T-helper 2 cell treated with Interferon-gamma antibody and Interleukin-4, amounts not matched to agents 5 μg/mL and 100 μg/mL, for 36 hours (primary cell): ENCODE data around the gene MRPS6.

ENCODE experiments used
- DNase-seq: peaks from one replicate; pipeline ENCODE4 v3.0.0; 2021; ENCODE audit warnings: low spot score
- H3K27ac Mint-ChIP-seq: one replicate; pipeline ENCODE4 v1.8.0; 2021; ENCODE audit warnings: mild to moderate bottlenecking, mixed read lengths
- H3K27me3 Mint-ChIP-seq: one replicate; pipeline ENCODE4 v1.8.0; 2021; ENCODE audit warnings: low read depth, mixed read lengths
- H3K36me3 Mint-ChIP-seq: one replicate; pipeline ENCODE4 v1.8.0; 2021; ENCODE audit warnings: low read depth, mixed read lengths
- H3K4me1 Mint-ChIP-seq: one replicate; pipeline ENCODE4 v1.8.0; 2021; ENCODE audit warnings: low read depth, mixed read lengths
- H3K4me3 Mint-ChIP-seq: one replicate; pipeline ENCODE4 v1.8.0; 2022; ENCODE audit warnings: mild to moderate bottlenecking, moderate library complexity, mixed read lengths
- H3K9me3 Mint-ChIP-seq: one replicate; pipeline ENCODE4 v1.8.0; 2021; ENCODE audit warnings: mixed read lengths

Gene MRPS6

DNA sequence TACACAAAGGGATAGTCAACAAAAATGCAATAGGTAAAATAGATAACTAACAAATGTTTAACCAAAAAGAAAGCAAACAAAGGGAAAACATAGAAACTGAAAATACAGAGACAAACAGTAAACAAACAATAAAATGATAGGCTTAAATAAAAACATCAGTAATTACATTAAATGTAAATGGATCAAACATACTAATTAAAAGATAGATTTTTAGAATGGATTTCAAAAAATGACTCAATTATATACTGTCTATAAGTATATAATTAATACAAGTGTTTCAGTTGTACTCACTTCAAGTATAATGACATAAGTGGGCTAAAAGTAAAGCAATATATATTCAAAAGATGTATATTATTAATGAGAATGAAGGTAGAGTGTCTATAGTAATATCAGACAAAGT lies 101.1 kb downstream of the MRPS6 start:
- H3K36me3 Mint-ChIP-seq = peaks cover 15% of the 10 kb centered on the region
- H3K4me1 Mint-ChIP-seq = peaks cover 5% of the 10 kb centered on the region
- H3K27me3 Mint-ChIP-seq = no peaks in the 10 kb centered on the region
- no peak overlapping the region for H3K27ac Mint-ChIP-seq
- no peak overlapping the region for H3K4me3 Mint-ChIP-seq
- peaks cover 61% of the 10 kb centered on the region for H3K9me3 Mint-ChIP-seq
- no peak for DNase-seq

DNA sequence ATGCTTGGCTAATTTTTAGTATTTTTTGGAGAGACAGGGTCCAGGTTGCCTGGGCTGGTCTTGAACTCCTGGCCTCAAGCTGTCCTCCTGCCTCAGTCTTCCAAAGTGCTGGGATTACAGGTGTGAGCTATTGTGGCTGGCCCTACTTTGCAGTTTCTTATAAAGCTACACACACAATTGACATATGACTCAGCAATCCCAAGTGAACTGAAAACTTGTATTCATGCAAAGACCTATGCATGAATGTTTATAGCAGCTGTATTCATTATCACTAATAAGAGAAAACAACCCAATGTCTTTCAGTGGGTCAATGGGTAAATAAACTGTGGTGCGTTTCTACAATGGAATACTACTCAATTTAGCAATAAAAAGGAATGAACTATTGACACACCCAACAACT lies 103.1 kb downstream of the MRPS6 start:
- Mint-ChIP-seq H3K36me3 (peaks cover 11% of the 10 kb centered on the region), H3K9me3 (peaks cover 45% of the 10 kb centered on the region), H3K4me1 (peaks cover 5% of the 10 kb centered on the region), H3K27ac (no peak overlapping the region), H3K27me3 (no peaks in the 10 kb centered on the region), H3K4me3 (no peak overlapping the region)
- no peak for DNase-seq

DNA sequence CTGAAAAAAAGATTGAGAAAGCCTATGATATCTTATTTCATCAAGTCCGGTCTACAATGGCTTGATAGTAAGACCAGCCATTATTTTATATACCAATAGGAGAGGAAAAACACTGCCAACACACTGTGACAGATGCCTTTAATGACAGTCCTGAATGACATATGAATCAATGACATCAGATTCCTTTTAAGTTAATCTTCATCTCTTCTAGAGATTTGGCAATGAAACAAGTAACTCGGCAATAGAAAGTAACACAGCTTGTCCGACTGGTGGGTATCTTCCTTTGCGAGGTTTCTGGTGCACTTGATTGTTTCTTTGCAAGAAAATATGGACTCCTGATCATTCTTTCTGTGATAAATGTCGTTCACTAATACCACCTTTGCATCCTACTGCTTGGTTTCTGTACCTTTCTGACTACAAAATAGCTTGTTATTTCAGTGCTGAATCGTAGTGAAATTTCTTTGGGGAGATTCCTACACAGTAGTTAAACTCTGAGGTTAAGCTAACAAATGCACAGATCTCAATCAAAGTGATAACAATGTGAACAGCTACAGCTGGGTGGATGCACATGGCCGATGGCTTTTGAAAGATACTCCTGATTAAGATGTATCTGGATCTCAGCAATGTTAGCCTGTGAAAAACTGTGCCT lies 104.7 kb downstream of the MRPS6 start:
- DNase-seq = no peak
- no peak overlapping the region for H3K4me3 Mint-ChIP-seq
- H3K27me3 Mint-ChIP-seq = no peaks in the 10 kb centered on the region
- peaks cover 36% of the 10 kb centered on the region for H3K9me3 Mint-ChIP-seq
- peaks cover 8% of the 10 kb centered on the region for H3K36me3 Mint-ChIP-seq
- no peak overlapping the region for H3K27ac Mint-ChIP-seq
- H3K4me1 Mint-ChIP-seq = peaks cover 5% of the 10 kb centered on the region

DNA sequence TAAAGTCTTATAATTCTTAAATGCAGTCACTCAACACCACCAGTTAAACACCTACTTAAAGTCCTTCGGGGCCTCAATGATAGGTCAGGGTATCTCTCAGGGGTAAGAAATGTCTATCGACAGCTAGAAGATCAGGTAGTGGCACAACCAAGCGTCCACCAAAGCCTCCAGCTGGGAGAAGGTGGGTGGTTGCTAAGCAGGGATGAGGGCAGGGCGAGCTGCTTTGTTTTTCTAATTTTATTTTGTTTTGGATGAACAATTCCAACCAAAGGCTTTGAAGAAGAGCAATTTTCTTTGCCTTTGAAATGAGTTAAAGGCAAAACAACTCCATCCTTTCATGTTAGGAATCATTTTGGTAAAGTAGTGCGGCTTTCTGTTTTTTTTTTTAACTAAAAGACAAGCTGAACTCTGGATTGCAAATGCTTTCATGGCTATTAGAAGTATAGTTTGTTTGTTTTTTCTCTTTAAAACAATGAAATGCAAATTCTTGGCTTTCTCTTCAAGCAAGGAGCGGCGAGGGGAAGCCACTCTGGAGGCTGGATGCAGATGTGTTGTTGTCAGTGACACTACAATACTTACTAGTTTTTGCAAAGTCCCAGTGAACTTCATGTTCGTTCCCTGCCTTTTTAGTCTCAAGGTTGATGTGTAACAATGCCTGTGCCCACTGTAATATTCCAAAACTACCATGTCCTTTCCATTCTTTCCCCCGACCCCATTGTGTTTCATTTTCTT lies 106.0 kb downstream of the MRPS6 start:
- Mint-ChIP-seq H3K4me3 (no peak overlapping the region), H3K9me3 (peaks cover 24% of the 10 kb centered on the region), H3K4me1 (peaks cover 5% of the 10 kb centered on the region), H3K27me3 (peaks cover 2% of the 10 kb centered on the region), H3K27ac (no peak overlapping the region), H3K36me3 (peaks cover 4% of the 10 kb centered on the region)
- DNase-seq = no peak

DNA sequence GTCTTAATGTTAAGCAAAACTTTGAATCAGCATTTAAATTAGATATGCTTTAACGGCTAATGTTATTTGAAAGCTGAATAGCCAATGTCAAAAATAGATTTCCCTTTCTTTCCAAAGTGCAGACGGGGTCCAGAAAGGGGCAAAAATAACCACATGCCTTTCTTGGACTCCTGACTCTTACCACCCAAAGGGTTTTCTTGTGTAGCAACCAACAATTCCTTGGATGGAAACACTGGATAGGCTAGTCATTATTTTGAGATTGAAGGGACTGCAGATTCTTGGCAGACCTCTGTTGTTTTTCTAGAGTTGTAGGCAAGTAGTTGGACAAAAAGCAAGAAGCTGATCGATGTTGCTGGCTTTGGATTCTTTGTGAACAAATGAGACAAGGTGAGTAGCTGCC lies 107.0 kb downstream of the MRPS6 start:
- Mint-ChIP-seq H3K27ac (no peak overlapping the region), H3K36me3 (peaks cover 5% of the 10 kb centered on the region), H3K27me3 (peaks cover 2% of the 10 kb centered on the region), H3K4me1 (peaks cover 5% of the 10 kb centered on the region), H3K4me3 (no peak overlapping the region), H3K9me3 (peaks cover 15% of the 10 kb centered on the region)
- no peak for DNase-seq

DNA sequence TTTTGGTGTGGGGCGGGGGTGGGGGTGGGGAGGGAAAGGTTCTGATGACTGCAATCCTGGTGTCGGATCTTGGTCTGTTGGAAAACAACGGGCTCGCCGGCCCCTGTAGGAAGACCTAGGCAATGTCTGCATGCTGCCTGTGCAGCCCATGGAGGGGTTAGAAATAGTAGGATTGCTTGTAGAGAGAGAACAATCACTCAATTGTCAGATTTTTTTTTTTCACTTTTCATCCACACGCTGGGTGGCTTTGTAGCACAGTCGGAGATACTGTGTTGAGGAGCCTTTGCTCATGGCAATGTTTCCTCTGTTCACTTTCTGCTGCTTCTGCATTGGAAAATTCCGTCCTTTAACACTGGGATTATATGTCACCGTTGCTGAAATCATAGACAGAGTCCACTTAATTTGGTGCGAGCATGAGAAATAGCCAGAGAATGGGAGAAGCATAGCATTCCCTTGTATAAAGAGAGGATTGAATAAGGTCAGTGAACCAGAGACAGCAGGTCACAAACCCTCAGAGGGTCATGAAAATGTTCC lies 107.5 kb downstream of the MRPS6 start:
- no peak for DNase-seq
- H3K27me3 Mint-ChIP-seq = peaks cover 2% of the 10 kb centered on the region
- peaks cover 5% of the 10 kb centered on the region for H3K4me1 Mint-ChIP-seq
- no peak overlapping the region for H3K27ac Mint-ChIP-seq
- peaks cover 5% of the 10 kb centered on the region for H3K36me3 Mint-ChIP-seq
- H3K9me3 Mint-ChIP-seq = peaks cover 11% of the 10 kb centered on the region
- no peak overlapping the region for H3K4me3 Mint-ChIP-seq

DNA sequence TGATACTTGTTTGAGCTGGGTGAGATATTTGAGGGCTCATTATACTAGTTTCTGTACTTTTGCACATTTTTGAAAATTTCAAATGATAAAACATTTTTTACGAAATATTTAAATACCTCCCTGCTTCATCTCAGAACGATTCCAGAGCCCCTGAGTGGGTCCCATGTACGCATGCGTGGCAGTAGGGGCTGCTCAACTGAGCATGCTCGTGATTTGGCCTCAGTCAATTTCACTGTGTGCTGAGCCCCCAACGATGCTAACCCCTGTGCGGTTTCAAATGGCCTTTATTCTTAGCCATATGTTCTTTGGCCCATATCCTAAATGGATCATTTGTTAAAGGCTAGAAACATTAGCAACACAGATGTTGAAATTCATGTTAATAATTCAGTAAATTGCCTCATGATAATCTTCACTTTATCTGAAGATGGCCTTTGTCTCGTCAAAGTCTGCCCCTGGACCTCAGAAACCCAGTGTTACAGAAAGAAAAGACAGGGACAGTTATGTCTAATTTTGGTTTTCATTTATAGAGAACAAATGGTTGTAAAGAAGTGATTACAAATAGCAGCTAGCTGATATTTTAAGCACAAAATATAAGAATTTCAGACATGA lies 108.2 kb downstream of the MRPS6 start:
- Mint-ChIP-seq H3K9me3 (peaks cover 11% of the 10 kb centered on the region), H3K4me3 (no peak overlapping the region), H3K4me1 (peaks cover 5% of the 10 kb centered on the region), H3K27ac (no peak overlapping the region), H3K27me3 (peaks cover 2% of the 10 kb centered on the region), H3K36me3 (peaks cover 5% of the 10 kb centered on the region)
- DNase-seq = no peak

DNA sequence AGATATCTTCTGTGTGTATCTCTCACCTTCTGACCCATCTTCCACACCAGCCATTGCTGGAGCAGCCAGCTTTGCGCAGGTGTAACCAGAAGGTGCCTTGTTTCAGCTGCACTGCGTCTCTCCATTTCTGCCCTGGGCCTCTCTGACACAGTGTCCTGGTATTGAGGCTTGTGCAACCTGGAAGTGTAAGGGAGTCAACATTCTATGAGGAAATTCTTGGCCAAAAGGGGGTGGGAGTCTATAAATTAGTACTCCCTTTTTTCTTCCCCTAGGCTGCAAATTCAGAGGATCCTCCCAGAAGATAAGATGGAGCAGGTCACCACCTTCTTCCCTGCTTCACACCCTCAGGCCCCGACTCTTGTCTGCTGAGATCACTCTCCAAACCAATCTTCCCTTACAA lies 109.1 kb downstream of the MRPS6 start:
- Mint-ChIP-seq H3K4me1 (peaks cover 5% of the 10 kb centered on the region), H3K27ac (no peak overlapping the region), H3K36me3 (peaks cover 5% of the 10 kb centered on the region), H3K27me3 (peaks cover 2% of the 10 kb centered on the region), H3K4me3 (no peak overlapping the region), H3K9me3 (peaks cover 5% of the 10 kb centered on the region)
- no peak for DNase-seq

DNA sequence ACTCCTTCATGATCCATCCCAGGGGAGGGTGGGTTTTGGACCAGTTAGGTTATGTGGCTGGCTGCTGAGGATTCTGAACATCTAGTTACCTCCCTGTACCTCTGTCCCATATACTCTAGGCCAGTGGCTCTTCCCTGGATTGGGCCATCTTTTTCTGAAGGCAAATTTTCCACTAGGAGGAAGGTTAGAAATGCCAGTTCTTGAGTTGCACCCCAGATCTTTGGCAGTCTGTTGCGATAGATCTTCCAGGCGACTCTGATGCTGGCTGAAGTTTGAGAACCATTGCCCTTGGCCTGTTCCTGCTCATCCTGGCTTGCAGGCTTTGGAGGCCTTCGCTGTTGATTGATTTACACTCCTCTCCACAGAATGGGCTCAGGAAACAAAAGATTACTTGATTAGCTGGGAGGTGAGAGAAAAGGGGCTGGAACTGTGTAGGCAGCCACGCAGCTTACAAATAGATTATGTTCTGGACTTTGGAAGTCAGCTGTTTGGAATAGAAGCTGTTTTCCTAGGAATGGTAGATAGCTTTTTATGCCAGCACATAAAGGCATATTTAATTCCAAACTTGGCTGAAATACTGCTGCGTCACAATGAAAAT lies 110.1 kb downstream of the MRPS6 start:
- Mint-ChIP-seq H3K36me3 (peaks cover 5% of the 10 kb centered on the region), H3K4me3 (no peak overlapping the region), H3K9me3 (peaks cover 5% of the 10 kb centered on the region), H3K4me1 (peaks cover 2% of the 10 kb centered on the region), H3K27me3 (peaks cover 2% of the 10 kb centered on the region), H3K27ac (no peak overlapping the region)
- no peak for DNase-seq

DNA sequence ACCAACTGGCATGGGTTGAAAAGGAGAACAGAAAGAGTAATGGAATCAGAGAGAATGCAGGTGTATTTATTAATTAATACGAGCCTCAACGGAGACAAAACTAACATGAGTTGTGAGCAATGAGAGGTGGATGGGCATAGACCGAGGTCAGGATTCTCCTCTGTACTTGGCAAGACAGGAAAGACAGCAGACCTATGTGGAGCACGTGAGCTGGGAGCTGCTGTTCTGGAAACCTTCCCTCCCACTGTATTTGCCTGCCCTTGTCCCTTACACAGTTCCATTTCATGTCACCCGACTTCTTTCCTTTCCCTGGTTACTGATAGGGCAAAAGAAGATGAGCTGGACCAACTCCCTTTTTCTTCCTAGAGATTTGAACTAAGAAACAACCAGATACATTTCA lies 110.9 kb downstream of the MRPS6 start:
- Mint-ChIP-seq H3K4me1 (peaks cover under 1% of the 10 kb centered on the region), H3K27me3 (peaks cover 2% of the 10 kb centered on the region), H3K27ac (no peak overlapping the region), H3K36me3 (peaks cover 10% of the 10 kb centered on the region), H3K9me3 (peaks cover 6% of the 10 kb centered on the region), H3K4me3 (no peak overlapping the region)
- no peak for DNase-seq

DNA sequence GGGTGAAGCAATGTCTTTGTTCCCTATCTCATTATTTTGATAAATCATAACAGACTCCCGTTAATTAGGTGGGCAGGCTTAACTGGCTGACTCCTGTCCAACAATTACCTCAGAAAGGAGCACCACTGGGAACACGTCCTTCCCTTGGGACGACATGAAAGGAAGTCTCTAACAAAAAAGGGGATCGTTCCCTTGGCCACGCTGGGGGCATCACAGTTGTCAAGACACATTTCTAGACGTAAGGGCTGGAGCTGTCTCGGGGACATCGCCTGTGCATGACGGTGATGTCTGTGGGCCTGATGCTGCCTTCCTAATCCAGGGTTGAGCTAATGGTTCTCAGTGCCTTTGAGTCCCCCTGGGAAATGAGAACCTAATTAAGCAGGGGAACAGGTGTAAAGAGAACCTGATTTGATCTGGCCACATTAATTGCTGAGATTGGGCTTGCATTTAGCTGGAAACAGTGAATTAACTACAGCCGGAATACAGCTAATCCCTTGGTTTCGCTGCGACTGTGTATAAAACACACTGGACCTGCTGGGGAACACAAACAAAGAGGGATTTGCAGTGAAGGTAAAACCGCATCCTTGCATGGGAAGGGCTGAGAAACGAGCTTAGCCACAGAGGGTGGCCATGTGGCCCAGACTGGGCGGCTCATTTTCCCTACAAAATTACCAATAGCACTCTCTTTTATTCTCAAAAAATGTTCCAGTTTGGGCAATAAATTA lies 111.8 kb downstream of the MRPS6 start:
- H3K9me3 Mint-ChIP-seq = peaks cover 14% of the 10 kb centered on the region
- H3K27me3 Mint-ChIP-seq = peaks cover 2% of the 10 kb centered on the region
- peaks cover 9% of the 10 kb centered on the region for H3K4me1 Mint-ChIP-seq
- peaks cover 14% of the 10 kb centered on the region for H3K36me3 Mint-ChIP-seq
- H3K4me3 Mint-ChIP-seq = no peak overlapping the region
- no peak for DNase-seq
- H3K27ac Mint-ChIP-seq = no peak overlapping the region

DNA sequence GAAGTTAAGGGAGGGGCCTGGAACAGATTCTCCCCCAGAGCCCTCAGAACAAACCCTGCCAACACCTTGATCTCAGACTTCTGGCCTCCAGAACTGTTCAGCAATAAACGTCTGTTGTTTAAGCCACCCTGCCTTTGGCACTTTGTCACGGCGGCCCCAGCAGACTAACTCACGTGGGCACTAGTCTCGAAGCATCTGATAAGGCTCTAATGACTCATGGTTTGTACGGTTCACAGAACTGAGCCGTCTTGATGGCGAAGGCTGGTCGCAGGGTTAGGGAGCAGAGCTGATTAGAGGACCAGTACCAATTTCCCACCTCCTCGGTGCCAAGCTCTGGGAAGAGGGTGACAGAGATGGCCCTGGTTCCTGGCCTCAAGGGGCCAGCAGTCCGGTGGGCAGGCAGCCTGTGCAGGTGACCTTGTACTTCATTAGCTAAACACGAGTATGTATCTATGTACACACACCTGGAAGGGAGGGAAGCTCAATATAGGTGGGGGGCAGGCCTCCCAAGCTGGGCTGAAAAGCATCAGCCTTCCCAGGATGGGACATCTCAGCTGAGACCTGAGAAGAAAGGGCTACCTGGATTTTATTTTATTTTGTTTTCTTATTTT lies 112.8 kb downstream of the MRPS6 start:
- Mint-ChIP-seq H3K36me3 (peaks cover 14% of the 10 kb centered on the region), H3K27ac (no peak overlapping the region), H3K4me1 (peaks cover 15% of the 10 kb centered on the region), H3K27me3 (peaks cover 2% of the 10 kb centered on the region), H3K9me3 (peaks cover 14% of the 10 kb centered on the region), H3K4me3 (no peak overlapping the region)
- no peak for DNase-seq

DNA sequence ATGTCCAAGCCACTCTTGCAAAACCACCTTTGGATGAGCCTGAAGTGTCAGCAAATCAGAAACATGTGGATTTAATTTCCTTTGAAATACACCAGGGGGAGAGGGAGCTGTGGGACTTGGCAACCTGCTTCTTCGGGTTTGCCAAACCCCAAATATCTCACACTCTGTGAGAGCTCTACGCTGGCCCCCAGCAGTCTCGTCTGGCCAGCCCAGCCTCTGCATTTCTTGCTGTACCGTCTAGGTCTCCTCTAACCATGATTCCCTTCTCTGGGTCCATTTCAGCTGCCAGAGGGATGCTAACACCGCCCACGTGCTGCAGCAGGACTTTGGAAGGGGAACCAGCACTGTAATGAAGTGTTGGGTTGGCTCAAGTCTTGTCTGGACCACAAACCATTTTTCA lies 114.6 kb downstream of the MRPS6 start:
- Mint-ChIP-seq H3K27ac (no peak overlapping the region), H3K4me1 (peaks cover 24% of the 10 kb centered on the region), H3K4me3 (no peak overlapping the region), H3K9me3 (peaks cover 10% of the 10 kb centered on the region), H3K36me3 (peaks cover 11% of the 10 kb centered on the region), H3K27me3 (peaks cover 2% of the 10 kb centered on the region)
- no peak for DNase-seq
